ENCODE data around the gene ZNF555.

ZNF555 gene

DNA sequence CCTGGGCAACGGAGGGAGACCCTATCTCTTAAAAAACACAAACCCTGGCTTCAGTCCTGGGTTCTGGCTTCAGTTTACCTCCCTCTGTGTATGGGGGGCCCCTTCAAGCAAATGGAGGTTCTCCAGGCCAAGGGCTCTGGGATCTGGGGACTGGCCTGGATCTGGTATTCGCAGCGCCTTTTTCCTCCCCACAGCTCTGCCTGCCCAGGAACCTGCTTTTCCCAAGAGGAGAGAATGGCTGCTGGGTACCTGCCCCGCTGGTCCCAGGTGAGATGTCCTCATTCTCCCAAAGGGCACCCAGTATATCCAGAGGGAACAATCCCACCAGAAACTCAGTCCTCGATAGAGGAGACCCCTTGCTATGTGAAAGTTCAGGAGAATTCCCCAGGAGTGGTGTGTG is 18.4 kb upstream of the ZNF555 start:
- Histone ChIP-seq H3K4me3 (ENCODE audit: low read length in 2 of 2) (no peak overlapping the region), H2AFZ (ENCODE audit: low read length) (no peak overlapping the region), H4K8ac (ENCODE audit: low read depth, low read length) (no peak overlapping the region), H3K4me2 (ENCODE audit: insufficient read depth, low read length, poor library complexity, severe bottlenecking) (no peak overlapping the region), H2BK5ac (ENCODE audit: low read length) (no peak overlapping the region), H2BK12ac (ENCODE audit: low read length) (no peak overlapping the region), H3K9ac (ENCODE audit: low read depth, low read length, poor library complexity) (no peak overlapping the region), H3K18ac (ENCODE audit: low read length) (no peak overlapping the region), H3K23ac (ENCODE audit: low read depth, low read length, poor library complexity) (no peak overlapping the region), H3K14ac (ENCODE audit: low read length) (no peak overlapping the region), H3K79me1 (ENCODE audit: low read depth, low read length) (peaks cover 6% of the 10 kb centered on the region), H3K27me3 (ENCODE audit: control insufficient read depth in 3 of 3, insufficient read depth in 3 of 3, low read depth in 1 of 3, low read length in 3 of 3) (no peaks in the 10 kb centered on the region), H3K27ac (replicated peaks; ENCODE audit: low read length) (no peak overlapping the region), H2AK5ac (ENCODE audit: low read depth, low read length) (no peak overlapping the region), H4K91ac (ENCODE audit: low read depth, low read length, poor library complexity) (no peak overlapping the region), H3K4me1 (ENCODE audit: control insufficient read depth in 2 of 2, insufficient read depth in 1 of 2, low read depth in 1 of 2, low read length in 2 of 2) (no peaks in the 10 kb centered on the region), H3K36me3 (replicated peaks in 1 of 2; ENCODE audit: control insufficient read depth in 2 of 2, insufficient read depth in 2 of 2, low read length in 2 of 2) (peaks cover 8 to 38% of the 10 kb centered on the region in 2 donors), H3K4ac (ENCODE audit: low read length) (no peak overlapping the region), H2BK15ac (ENCODE audit: low read length) (no peak overlapping the region), H3K9me3 (replicated peaks in 1 of 2; ENCODE audit: control insufficient read depth in 2 of 2, insufficient read depth in 1 of 2, low read depth in 1 of 2, low read length in 2 of 2) (peaks cover 6 to 43% of the 10 kb centered on the region in 2 donors), H2BK120ac (ENCODE audit: low read depth, low read length) (no peak overlapping the region)
- no CpG with 5 or more reads among the region's 5 CpGs for WGBS, 2 donors (ENCODE audit: extremely low coverage in 2 of 2, insufficient read length in 2 of 2, insufficient replicate concordance in 1 of 2)
- DNase-seq (ENCODE audit: low spot score), result no peak

- Histone ChIP-seq H3K4me2 (ENCODE audit: insufficient read depth, low read length, poor library complexity, severe bottlenecking) (no peak overlapping the region), H3K27ac (replicated peaks; ENCODE audit: low read length) (no peak overlapping the region), H2BK15ac (ENCODE audit: low read length) (no peak overlapping the region), H2AFZ (ENCODE audit: low read length) (no peak overlapping the region), H3K4me3 (ENCODE audit: low read length in 2 of 2) (no peak overlapping the region), H3K9me3 (replicated peaks in 1 of 2; ENCODE audit: control insufficient read depth in 2 of 2, insufficient read depth in 1 of 2, low read depth in 1 of 2, low read length in 2 of 2) (peaks cover 9 to 49% of the 10 kb centered on the region in 2 donors), H2BK12ac (ENCODE audit: low read length) (no peak overlapping the region), H3K27me3 (ENCODE audit: control insufficient read depth in 3 of 3, insufficient read depth in 3 of 3, low read depth in 1 of 3, low read length in 3 of 3) (no peaks in the 10 kb centered on the region), H3K9ac (ENCODE audit: low read depth, low read length, poor library complexity) (no peak overlapping the region), H3K4me1 (ENCODE audit: control insufficient read depth in 2 of 2, insufficient read depth in 1 of 2, low read depth in 1 of 2, low read length in 2 of 2) (no peaks in the 10 kb centered on the region), H3K18ac (ENCODE audit: low read length) (no peak overlapping the region), H4K8ac (ENCODE audit: low read depth, low read length) (no peak overlapping the region), H2BK120ac (ENCODE audit: low read depth, low read length) (no peak overlapping the region), H2BK5ac (ENCODE audit: low read length) (peak overlapping the region; percentile 21), H2AK5ac (ENCODE audit: low read depth, low read length) (no peak overlapping the region), H3K79me1 (ENCODE audit: low read depth, low read length) (peaks cover 6% of the 10 kb centered on the region), H3K14ac (ENCODE audit: low read length) (peak overlapping the region; percentile 32), H3K4ac (ENCODE audit: low read length) (no peak overlapping the region), H3K23ac (ENCODE audit: low read depth, low read length, poor library complexity) (no peak overlapping the region), H3K36me3 (replicated peaks in 1 of 2; ENCODE audit: control insufficient read depth in 2 of 2, insufficient read depth in 2 of 2, low read length in 2 of 2) (peaks cover 12 to 46% of the 10 kb centered on the region in 2 donors), H4K91ac (ENCODE audit: low read depth, low read length, poor library complexity) (no peak overlapping the region)
- DNase-seq (ENCODE audit: low spot score), result no peak
- WGBS, 2 donors (ENCODE audit: extremely low coverage in 2 of 2, insufficient read length in 2 of 2, insufficient replicate concordance in 1 of 2), result no CpG with 5 or more reads among the region's 9 CpGs
Measured at GRCh38 chr19:2823646-2824045, 17.6 kb upstream of the ZNF555 start.

GRCh38 chr19:2824129-2824528 is 17.1 kb upstream of the ZNF555 start:
- Histone ChIP-seq H2AK5ac (ENCODE audit: low read depth, low read length) (no peak overlapping the region), H3K79me1 (ENCODE audit: low read depth, low read length) (peaks cover 6% of the 10 kb centered on the region), H3K4me3 (ENCODE audit: low read length in 2 of 2) (no peak overlapping the region), H3K14ac (ENCODE audit: low read length) (peak overlapping the region; percentile 32), H2BK5ac (ENCODE audit: low read length) (no peak overlapping the region), H3K27me3 (ENCODE audit: control insufficient read depth in 3 of 3, insufficient read depth in 3 of 3, low read depth in 1 of 3, low read length in 3 of 3) (no peaks in the 10 kb centered on the region), H4K8ac (ENCODE audit: low read depth, low read length) (no peak overlapping the region), H3K4me2 (ENCODE audit: insufficient read depth, low read length, poor library complexity, severe bottlenecking) (no peak overlapping the region), H3K23ac (ENCODE audit: low read depth, low read length, poor library complexity) (no peak overlapping the region), H3K27ac (replicated peaks; ENCODE audit: low read length) (no peak overlapping the region), H3K36me3 (replicated peaks in 1 of 2; ENCODE audit: control insufficient read depth in 2 of 2, insufficient read depth in 2 of 2, low read length in 2 of 2) (peaks cover 12 to 48% of the 10 kb centered on the region in 2 donors), H4K91ac (ENCODE audit: low read depth, low read length, poor library complexity) (no peak overlapping the region), H2AFZ (ENCODE audit: low read length) (no peak overlapping the region), H2BK15ac (ENCODE audit: low read length) (no peak overlapping the region), H3K9me3 (replicated peaks in 1 of 2; ENCODE audit: control insufficient read depth in 2 of 2, insufficient read depth in 1 of 2, low read depth in 1 of 2, low read length in 2 of 2) (peaks cover 11 to 49% of the 10 kb centered on the region in 2 donors), H3K9ac (ENCODE audit: low read depth, low read length, poor library complexity) (no peak overlapping the region), H3K4ac (ENCODE audit: low read length) (no peak overlapping the region), H3K4me1 (ENCODE audit: control insufficient read depth in 2 of 2, insufficient read depth in 1 of 2, low read depth in 1 of 2, low read length in 2 of 2) (no peaks in the 10 kb centered on the region), H2BK12ac (ENCODE audit: low read length) (no peak overlapping the region), H3K18ac (ENCODE audit: low read length) (no peak overlapping the region), H2BK120ac (ENCODE audit: low read depth, low read length) (no peak overlapping the region)
- no peak for DNase-seq (ENCODE audit: low spot score)
- no CpG with 5 or more reads among the region's 8 CpGs for WGBS, 2 donors (ENCODE audit: extremely low coverage in 2 of 2, insufficient read length in 2 of 2, insufficient replicate concordance in 1 of 2)

- Histone ChIP-seq H3K4me2 (ENCODE audit: insufficient read depth, low read length, poor library complexity, severe bottlenecking) (no peak overlapping the region), H2AK5ac (ENCODE audit: low read depth, low read length) (no peak overlapping the region), H2BK120ac (ENCODE audit: low read depth, low read length) (no peak overlapping the region), H3K9ac (ENCODE audit: low read depth, low read length, poor library complexity) (no peak overlapping the region), H2AFZ (ENCODE audit: low read length) (no peak overlapping the region), H3K14ac (ENCODE audit: low read length) (no peak overlapping the region), H3K4me3 (ENCODE audit: low read length in 2 of 2) (no peak overlapping the region), H3K18ac (ENCODE audit: low read length) (no peak overlapping the region), H4K91ac (ENCODE audit: low read depth, low read length, poor library complexity) (no peak overlapping the region), H2BK5ac (ENCODE audit: low read length) (no peak overlapping the region), H3K9me3 (replicated peaks in 1 of 2; ENCODE audit: control insufficient read depth in 2 of 2, insufficient read depth in 1 of 2, low read depth in 1 of 2, low read length in 2 of 2) (peaks cover 14 to 64% of the 10 kb centered on the region in 2 donors), H3K4me1 (ENCODE audit: control insufficient read depth in 2 of 2, insufficient read depth in 1 of 2, low read depth in 1 of 2, low read length in 2 of 2) (no peaks in the 10 kb centered on the region), H3K23ac (ENCODE audit: low read depth, low read length, poor library complexity) (no peak overlapping the region), H3K79me1 (ENCODE audit: low read depth, low read length) (peaks cover 2% of the 10 kb centered on the region), H2BK15ac (ENCODE audit: low read length) (no peak overlapping the region), H2BK12ac (ENCODE audit: low read length) (no peak overlapping the region), H3K27ac (replicated peaks; ENCODE audit: low read length) (no peak overlapping the region), H3K4ac (ENCODE audit: low read length) (no peak overlapping the region), H3K36me3 (replicated peaks in 1 of 2; ENCODE audit: control insufficient read depth in 2 of 2, insufficient read depth in 2 of 2, low read length in 2 of 2) (peaks cover 12 to 50% of the 10 kb centered on the region in 2 donors), H3K27me3 (ENCODE audit: control insufficient read depth in 3 of 3, insufficient read depth in 3 of 3, low read depth in 1 of 3, low read length in 3 of 3) (no peaks in the 10 kb centered on the region), H4K8ac (ENCODE audit: low read depth, low read length) (no peak overlapping the region)
- WGBS, 2 donors (ENCODE audit: extremely low coverage in 2 of 2, insufficient read length in 2 of 2, insufficient replicate concordance in 1 of 2), result no CpG with 5 or more reads among the region's 2 CpGs
- no peak for DNase-seq (ENCODE audit: low spot score)
Measured at GRCh38 chr19:2827022-2827421, 14.3 kb upstream of the ZNF555 start.
